ENCODE data around the gene IGFBP5. TPM values are rescaled to one million over a fixed set of nuclear protein-coding genes. Genes with fewer than 3 reads are reported as not detected.
A peak's percentile ranks its signal among the peaks of the same experiment; 100 is the strongest.

The IGFBP5 gene
- polyA plus RNA-seq, 1 of the 3 experiments (the other 2 are of a cell fraction) = 323 TPM

- H3F3A ChIP-seq (replicated peaks; ENCODE audit: insufficient read depth) = no peaks in the 10 kb centered on the region
- H3K36me3 ChIP-seq (replicated peaks in 1 of 2; ENCODE audit: control insufficient read depth in 1 of 2, insufficient read depth in 2 of 2, low read length in 1 of 2) = no peaks in the 10 kb centered on the region
- H4K20me1 ChIP-seq (ENCODE audit: insufficient read depth) = no peaks in the 10 kb centered on the region
- no peaks in the 10 kb centered on the region for H3K9me2 ChIP-seq
- DNase-seq = peak; percentile 29
- 0 out of 2 replicates have a peak, but pooled peaks cover 7% of the 10 kb centered on the region for H3K27me3 ChIP-seq (ENCODE audit: insufficient read depth)
- H3K4me1 ChIP-seq (ENCODE audit: control insufficient read depth in 1 of 2, insufficient read depth in 2 of 2, low read depth in 1 of 2, low read length in 1 of 2) = peaks cover 0 to 46% of the 10 kb centered on the region in 2 experiments; a peak in 2 of 4 replicates
- no peak for TF ChIP-seq NRF1 (IDR thresholded peaks at IDR 0.05; ENCODE audit: low read depth, low read length)
- no peak for TF ChIP-seq JUND (IDR thresholded peaks at IDR 0.05)
- no peak for TF ChIP-seq USF2 (IDR thresholded peaks at IDR 0.05; ENCODE audit: borderline replicate concordance, low read depth, low read length)
- TF ChIP-seq GATA2 (CRISPR knock-in tag; IDR thresholded peaks at IDR 0.05) = no peak
- TF ChIP-seq SMC3 (IDR thresholded peaks at IDR 0.05; ENCODE audit: low read depth, low read length) = no peak
- TF ChIP-seq MXI1 (IDR thresholded peaks at IDR 0.05; ENCODE audit: low read depth, low read length) = no peak
- TF ChIP-seq SIN3A (IDR thresholded peaks at IDR 0.05; ENCODE audit: borderline replicate concordance, low read depth, low read length) = no peak
- no peak for TF ChIP-seq FOSL2 (IDR thresholded peaks at IDR 0.05; ENCODE audit: borderline replicate concordance, low read depth)
- no peak for TF ChIP-seq ZBTB33 (IDR thresholded peaks at IDR 0.05; ENCODE audit: borderline replicate concordance, low read depth)
- no peak for TF ChIP-seq RXRA (IDR thresholded peaks at IDR 0.05; ENCODE audit: borderline replicate concordance, low read depth)
- no peak for TF ChIP-seq EZH2phosphoT487 (IDR thresholded peaks at IDR 0.05; ENCODE audit: borderline replicate concordance, low read depth)
- TF ChIP-seq ELF1 (IDR thresholded peaks at IDR 0.05) = no peak
- TF ChIP-seq CTCF (IDR thresholded peaks at IDR 0.05) = no peak
- no peak for TF ChIP-seq IRF3 (IDR thresholded peaks at IDR 0.05; ENCODE audit: low read depth, low read length)
- no peak for TF ChIP-seq RFX5 (IDR thresholded peaks at IDR 0.05; ENCODE audit: low read length)
- no peak for TF ChIP-seq MEF2A (IDR thresholded peaks at IDR 0.05; ENCODE audit: borderline replicate concordance, low read depth)
- TF ChIP-seq TEAD4 (IDR thresholded peaks at IDR 0.05; ENCODE audit: borderline replicate concordance, insufficient read depth) = no peak
- no peak for TF ChIP-seq MAX (IDR thresholded peaks at IDR 0.05; ENCODE audit: low read depth)
- TF ChIP-seq REST (IDR thresholded peaks at IDR 0.05; ENCODE audit: low read depth, low read length) = no peak
- TF ChIP-seq TCF12 (IDR thresholded peaks at IDR 0.05) = no peak
- peak overlapping the region in 1 of 2 experiments; percentile 97; a peak in 2 of 4 replicates for H3K27ac ChIP-seq (ENCODE audit: low read depth in 2 of 2, low read length in 1 of 2)
- H3K79me2 ChIP-seq (ENCODE audit: insufficient read depth) = no peaks in the 10 kb centered on the region
- POLR2A ChIA-PET = interaction anchor here (0.9 to 1.5 kb wide), 3 partner anchors 36 to 237 kb away, joined by 3 to 9 read pairs (median 4); partner anchors contain the start of gene RPL37A
- H3K9me3 ChIP-seq = no peaks in the 10 kb centered on the region
- H3K4me3 ChIP-seq (ENCODE audit: low read depth in 2 of 2, low read length in 1 of 2) = no peak overlapping the region
- H2AFZ ChIP-seq (ENCODE audit: low read depth) = no peak overlapping the region
- CTCF ChIA-PET = interaction anchor here (0.8 to 1.3 kb wide), 4 partner anchors 33 to 140 kb away, joined by 3 to 7 read pairs (median 4); partner anchors contain the start of gene IGFBP5
- no peak overlapping the region for H3K9ac ChIP-seq
- no peak overlapping the region for H3K4me2 ChIP-seq
These were observed 40.3 kb upstream of the IGFBP5 start for GRCh38 chr2:216735668-216736067.
